HG02970 (cell line): Measurements from ENCODE around the gene BTBD9.
"Not testable (repeated sequence)": the region's sequence is repeated elsewhere in the genome, so short reads cannot be mapped to it uniquely, and the experiment has no call there.

Experiments
- ATAC-seq: cut with Tn5 transposase; IDR thresholded peaks from one replicate; pipeline ENCODE4 v1.9.1; 2021; ENCODE audit warnings: mild to moderate bottlenecking, moderate library complexity, moderate number of reproducible peaks; ENCODE audit not compliant: unreplicated experiment, low FRiP score

BTBD9 gene

GRCh38 chr6:38443352-38444144 lies 196.2 kb downstream of the BTBD9 start:
- no peak for ATAC-seq

GRCh38 chr6:38438097-38438496 lies 201.6 kb downstream of the BTBD9 start:
- ATAC-seq, result no peak

DNA sequence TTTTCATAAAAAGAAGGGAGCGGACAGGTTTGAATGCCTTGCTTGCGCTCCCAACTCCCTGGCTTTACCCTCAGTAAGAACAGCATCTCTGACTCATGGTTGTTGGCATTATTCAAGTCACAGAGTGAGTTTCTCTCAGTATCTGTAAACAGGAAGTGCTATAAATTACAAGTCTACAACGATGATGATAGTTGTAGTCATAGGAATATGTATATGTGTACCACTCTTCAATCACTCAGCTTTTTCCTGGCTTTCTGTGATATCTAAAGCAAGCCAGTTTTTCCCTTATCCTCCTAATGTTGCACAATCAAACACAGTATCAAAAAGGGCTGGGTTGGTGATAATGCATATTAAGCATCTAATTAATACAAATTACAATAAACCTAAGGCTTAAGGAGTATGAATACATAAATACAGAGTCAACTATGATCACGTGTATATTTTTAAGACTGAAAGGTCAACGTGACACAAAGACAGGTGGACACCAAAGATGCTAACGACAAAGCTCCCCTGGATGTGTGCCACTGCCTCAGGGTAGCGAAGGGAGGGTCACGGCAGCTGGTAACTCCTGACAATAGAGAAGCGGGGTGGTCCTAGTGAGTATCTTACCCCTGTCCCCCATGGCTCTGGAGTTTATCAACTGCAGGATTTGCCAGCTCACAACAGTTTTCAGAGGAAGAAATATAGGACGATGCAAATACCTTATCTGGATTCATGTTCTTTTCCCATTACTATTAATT lies 202.8 kb downstream of the BTBD9 start:
- no peak for ATAC-seq

DNA sequence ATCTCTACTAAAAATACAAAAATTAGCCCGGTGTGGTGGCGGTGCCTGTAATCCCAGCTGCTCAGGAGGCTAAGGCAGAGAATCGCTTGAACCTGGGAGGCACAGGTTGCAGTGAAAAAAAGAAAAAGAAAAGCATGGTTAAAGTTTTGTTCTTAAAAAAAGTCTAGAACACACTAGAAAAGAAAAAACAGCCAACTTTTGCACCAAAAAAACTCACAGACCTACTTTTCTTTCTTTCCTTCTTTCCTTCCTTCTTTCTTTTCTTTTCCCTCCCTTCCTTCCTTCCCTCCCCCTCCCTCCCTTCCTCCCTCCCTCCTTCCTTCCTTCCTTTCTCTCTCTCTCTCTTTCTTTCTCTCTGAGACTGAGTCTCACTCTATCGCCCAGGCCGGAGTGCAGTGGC lies 204.4 kb downstream of the BTBD9 start:
- ATAC-seq, result no peak

- no peak for ATAC-seq
Observed at GRCh38 chr6:38434051-38434450, 205.7 kb downstream of the BTBD9 start.

DNA sequence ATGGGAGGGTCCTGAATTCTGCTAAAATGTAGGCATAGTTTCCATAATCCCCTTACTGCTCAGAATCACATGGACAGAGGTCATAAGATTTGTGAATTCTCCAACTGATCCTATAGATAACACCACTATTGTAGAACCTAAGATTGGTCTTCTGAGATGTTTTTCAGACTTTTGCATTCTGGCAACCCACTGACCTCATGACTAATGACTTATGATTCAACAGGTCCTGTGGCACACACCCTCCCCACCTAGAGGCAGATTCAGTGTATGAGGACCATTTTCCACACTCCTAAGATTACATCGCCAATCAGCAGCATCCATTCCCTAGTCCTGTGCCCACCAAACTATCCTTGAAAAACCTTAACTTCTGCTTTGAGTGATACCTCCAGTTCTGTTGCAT lies 207.2 kb downstream of the BTBD9 start:
- ATAC-seq, result no peak

GRCh38 chr6:38432079-38432478 lies 207.7 kb downstream of the BTBD9 start:
- no peak for ATAC-seq

GRCh38 chr6:38429546-38429945 lies 210.2 kb downstream of the BTBD9 start:
- no peak for ATAC-seq

- no peak for ATAC-seq
Observed at GRCh38 chr6:38427492-38428210, 212.1 kb downstream of the BTBD9 start.

DNA sequence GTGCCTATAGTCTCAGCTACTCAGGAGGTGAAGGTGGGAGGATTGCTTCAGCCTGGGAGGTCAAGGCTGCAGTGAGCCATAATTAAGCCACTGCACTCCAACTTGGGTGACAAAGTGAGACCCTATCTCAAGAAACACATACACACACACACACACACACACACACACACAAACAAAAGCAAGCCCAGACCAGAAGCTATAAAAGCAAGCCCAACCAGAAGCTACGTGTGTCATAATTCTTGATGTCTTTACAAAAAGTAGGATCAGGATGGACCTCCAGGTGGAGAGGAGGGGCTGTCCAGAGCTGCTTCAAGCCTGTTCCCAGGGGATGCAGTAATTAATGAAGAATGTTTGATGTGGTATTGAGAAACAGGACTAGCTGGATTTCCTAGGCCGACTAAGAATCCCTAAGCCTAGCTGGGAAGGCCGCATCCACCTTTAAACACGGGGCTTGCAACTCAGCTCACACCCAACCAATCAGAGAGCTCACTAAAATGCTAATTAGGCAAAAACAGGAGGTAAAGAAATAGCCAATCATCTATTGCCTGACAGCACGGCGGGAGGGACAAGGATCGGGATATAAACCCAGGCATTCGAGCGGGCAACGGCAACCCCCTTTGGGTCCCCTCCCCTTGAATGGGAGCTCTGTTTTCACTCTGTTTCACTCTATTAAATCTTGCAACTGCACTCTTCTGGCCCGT lies 213.8 kb downstream of the BTBD9 start:
- not testable (repeated sequence) for ATAC-seq

DNA sequence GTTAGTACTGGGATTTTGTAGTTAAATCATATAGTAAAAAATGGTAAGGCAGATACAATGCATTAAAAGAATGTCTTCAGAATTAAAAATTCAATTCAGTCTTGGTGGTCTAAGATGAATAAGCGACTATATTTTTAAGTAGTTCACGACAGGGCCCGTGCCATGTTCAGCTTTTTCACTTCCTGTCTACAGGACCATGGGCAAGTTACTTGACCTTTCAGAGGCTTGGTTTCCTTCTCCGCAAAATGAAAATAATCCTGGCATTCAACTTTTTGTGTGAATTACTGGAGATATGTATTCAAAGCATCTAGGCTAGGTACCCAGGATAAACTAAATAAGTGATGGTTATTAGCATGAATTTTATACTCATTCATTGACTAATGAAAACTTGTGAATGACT lies 216.0 kb downstream of the BTBD9 start:
- no peak for ATAC-seq

DNA sequence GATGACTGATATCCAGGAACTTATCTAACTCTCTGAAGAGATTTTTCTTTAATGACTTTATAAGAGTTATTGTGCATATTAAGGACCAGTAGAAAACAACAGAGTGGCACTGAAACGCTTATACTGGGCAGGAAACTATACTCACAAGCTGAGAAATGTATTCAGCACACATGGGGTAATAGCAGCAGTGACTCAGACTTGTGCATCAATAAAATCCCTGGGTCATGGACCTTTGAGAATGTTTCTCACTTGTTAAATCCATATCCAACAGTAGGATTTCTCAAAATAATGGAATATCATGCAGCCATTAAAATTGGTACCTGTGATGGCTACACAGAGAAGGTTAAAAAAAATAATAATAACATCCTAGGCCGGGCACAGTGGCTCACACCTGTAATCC lies 219.5 kb downstream of the BTBD9 start:
- ATAC-seq, result no peak

DNA sequence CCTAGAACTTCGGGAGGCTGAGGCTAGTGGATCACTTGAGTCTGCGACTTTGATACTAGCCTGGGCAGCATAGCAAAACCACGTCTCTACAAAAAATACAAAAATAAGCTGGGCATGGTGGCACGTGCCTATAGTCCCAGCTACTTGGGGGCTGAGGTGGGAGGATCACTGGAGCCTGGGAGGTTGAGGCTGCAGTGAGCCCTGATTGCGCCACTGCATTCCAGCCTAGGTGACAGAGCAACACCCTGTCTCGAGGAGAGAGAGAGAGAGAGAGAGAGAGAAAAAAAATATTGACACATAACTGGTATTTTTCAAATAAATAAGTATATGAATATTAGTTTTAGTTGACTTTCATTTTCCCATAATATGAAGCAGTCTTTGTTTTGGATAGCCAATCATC lies 222.2 kb downstream of the BTBD9 start:
- no peak for ATAC-seq

GRCh38 chr6:38415231-38416005 lies 224.3 kb downstream of the BTBD9 start:
- ATAC-seq, result no peak

- ATAC-seq, result no peak
Observed at GRCh38 chr6:38413102-38413800, 226.5 kb downstream of the BTBD9 start.

GRCh38 chr6:38407192-38407591 lies 232.5 kb downstream of the BTBD9 start:
- ATAC-seq, result no peak

- no peak for ATAC-seq
Observed at GRCh38 chr6:38406096-38406495, 233.6 kb downstream of the BTBD9 start.

- ATAC-seq, result no peak
Observed at GRCh38 chr6:38404900-38405556, 234.7 kb downstream of the BTBD9 start.

DNA sequence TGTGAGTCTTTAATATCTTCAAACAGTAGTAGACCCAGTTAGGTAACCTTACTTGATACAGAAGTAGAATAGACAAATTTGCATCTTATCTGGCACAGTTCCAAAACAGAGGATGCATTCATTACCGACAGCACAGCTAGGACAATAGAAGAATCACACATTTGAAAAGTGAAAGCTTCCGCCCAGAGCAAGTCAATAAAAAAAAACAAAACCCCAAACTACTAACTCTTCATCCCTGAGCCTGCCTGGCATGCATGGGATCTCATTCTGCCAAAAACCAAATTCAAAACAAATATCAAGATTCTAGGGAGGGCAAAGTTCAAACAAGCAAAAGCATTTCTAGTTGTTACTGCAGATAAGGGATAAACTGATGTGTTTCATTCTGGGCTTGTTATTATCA lies 235.4 kb downstream of the BTBD9 start:
- ATAC-seq, result no peak
